Adrenal gland (tissue), 5 donors: ENCODE results near the gene ATP13A5.

ENCODE experiments used
- CTCF ChIP-seq, 6 experiments: fragments of 450-650 bp in 4 of 6; fragments of 200-600 bp in 2 of 6; sonication (generic) in 1 of 6; IDR thresholded peaks; 1 replicate in 5 of 6; 2 replicates in 1 of 6; pipeline versions ENCODE4 v1.5.1 to v1.8.0; 2016 to 2021; ENCODE audit warnings: antibody characterized with exemption in 6 of 6, mild to moderate bottlenecking in 2 of 6, moderate library complexity in 1 of 6
- POLR2A ChIP-seq, 2 donors: fragments of 450-650 bp; IDR thresholded peaks; one replicate each; pipeline ENCODE4 v1.6.1; 2017; ENCODE audit warnings: antibody characterized with exemption in 2 of 2, mild to moderate bottlenecking in 2 of 2, moderate library complexity in 1 of 2
- donor health status: DM: no; HTN: no; CAD: no.

GRCh38 chr3:193310914-193311723 is 67.4 kb downstream of the ATP13A5 start:
- TF ChIP-seq CTCF (IDR thresholded peaks at IDR 0.05) (no peak), POLR2A (IDR thresholded peaks at IDR 0.05) (no peak)
